Mammary epithelial cell (primary cell): ENCODE results near the gene C8A.

ENCODE experiments used
- CTCF ChIP-seq, 2 donors: IDR thresholded peaks in 1 of 2; conservative IDR thresholded peaks in 1 of 2; 2 replicates each; pipeline ENCODE4 v1.5.1; 2011 to 2012; ENCODE audit warnings: inconsistent platforms in 2 of 2, low read length in 2 of 2, mild to moderate bottlenecking in 2 of 2, control low read depth in 1 of 2, low read depth in 1 of 2; ENCODE audit not compliant: insufficient read depth in 1 of 2; ENCODE audit errors: extremely low read depth in 1 of 2
- EZH2 ChIP-seq: IDR thresholded peaks from 2 replicates; pipeline ENCODE4 v1.6.1; 2012; ENCODE audit warnings: low read length, inconsistent platforms, borderline replicate concordance

GRCh38 chr1:56953386-56953785, 98.8 kb downstream of the C8A start:
- TF ChIP-seq CTCF (conservative IDR thresholded peaks at IDR 0.05 in 1 of 2, IDR thresholded peaks at IDR 0.05 in 1 of 2; ENCODE audit: extremely low read depth in 1 of 2, insufficient read depth in 1 of 2, low read depth in 1 of 2, low read length in 2 of 2) (no peak), EZH2 (no peak)
